Measurements from ENCODE around the gene LY86.

DNA sequence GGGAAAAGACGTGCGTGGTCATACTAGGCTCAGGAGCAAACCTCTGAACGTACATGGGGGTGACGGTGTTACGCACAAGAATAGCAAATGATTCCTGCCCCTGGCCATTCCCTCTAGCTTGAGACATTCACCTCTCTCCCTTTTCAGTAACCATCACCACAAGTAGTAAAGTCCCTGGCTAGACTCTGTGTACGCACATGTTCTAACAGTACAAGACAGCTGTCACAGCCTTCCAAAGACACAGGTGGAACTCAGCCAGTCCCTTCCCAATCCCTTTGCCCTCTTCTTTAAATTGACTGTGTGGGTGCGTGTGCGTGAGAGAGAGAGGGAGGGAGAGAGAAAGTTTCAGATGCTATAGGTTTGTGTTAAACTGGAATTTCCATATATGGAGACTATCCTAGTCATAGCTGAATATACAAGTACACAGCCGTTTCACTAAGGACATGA is 67.3 kb downstream of the LY86 start:
- TF ChIP-seq, protein P1, sequence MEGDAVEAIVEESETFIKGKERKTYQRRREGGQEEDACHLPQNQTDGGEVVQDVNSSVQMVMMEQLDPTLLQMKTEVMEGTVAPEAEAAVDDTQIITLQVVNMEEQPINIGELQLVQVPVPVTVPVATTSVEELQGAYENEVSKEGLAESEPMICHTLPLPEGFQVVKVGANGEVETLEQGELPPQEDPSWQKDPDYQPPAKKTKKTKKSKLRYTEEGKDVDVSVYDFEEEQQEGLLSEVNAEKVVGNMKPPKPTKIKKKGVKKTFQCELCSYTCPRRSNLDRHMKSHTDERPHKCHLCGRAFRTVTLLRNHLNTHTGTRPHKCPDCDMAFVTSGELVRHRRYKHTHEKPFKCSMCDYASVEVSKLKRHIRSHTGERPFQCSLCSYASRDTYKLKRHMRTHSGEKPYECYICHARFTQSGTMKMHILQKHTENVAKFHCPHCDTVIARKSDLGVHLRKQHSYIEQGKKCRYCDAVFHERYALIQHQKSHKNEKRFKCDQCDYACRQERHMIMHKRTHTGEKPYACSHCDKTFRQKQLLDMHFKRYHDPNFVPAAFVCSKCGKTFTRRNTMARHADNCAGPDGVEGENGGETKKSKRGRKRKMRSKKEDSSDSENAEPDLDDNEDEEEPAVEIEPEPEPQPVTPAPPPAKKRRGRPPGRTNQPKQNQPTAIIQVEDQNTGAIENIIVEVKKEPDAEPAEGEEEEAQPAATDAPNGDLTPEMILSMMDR (conservative IDR thresholded peaks at IDR 0.05 in 1 of 2, IDR thresholded peaks at IDR 0.05 in 1 of 2; ENCODE audit: low read depth in 1 of 2, low read length in 2 of 2) = no peak
- TF ChIP-seq EZH2 (IDR thresholded peaks at IDR 0.05; ENCODE audit: low read length, missing control alignments) = no peak
